Measurements from ENCODE around the gene DNAJC5G. TPM values are rescaled to one million over a fixed set of nuclear protein-coding genes. Genes with fewer than 3 reads are reported as not detected.

The DNAJC5G gene
- total and polyA plus RNA-seq, 11 donors, result 0.11 to 3.3 (median 1.2) TPM

GRCh38 chr2:27291865-27292264 lies 16.6 kb downstream of the DNAJC5G start:
- no peak for TF ChIP-seq POLR2A (IDR thresholded peaks at IDR 0.05)
- TF ChIP-seq, protein P1, sequence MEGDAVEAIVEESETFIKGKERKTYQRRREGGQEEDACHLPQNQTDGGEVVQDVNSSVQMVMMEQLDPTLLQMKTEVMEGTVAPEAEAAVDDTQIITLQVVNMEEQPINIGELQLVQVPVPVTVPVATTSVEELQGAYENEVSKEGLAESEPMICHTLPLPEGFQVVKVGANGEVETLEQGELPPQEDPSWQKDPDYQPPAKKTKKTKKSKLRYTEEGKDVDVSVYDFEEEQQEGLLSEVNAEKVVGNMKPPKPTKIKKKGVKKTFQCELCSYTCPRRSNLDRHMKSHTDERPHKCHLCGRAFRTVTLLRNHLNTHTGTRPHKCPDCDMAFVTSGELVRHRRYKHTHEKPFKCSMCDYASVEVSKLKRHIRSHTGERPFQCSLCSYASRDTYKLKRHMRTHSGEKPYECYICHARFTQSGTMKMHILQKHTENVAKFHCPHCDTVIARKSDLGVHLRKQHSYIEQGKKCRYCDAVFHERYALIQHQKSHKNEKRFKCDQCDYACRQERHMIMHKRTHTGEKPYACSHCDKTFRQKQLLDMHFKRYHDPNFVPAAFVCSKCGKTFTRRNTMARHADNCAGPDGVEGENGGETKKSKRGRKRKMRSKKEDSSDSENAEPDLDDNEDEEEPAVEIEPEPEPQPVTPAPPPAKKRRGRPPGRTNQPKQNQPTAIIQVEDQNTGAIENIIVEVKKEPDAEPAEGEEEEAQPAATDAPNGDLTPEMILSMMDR (IDR thresholded peaks at IDR 0.05), result no peak
- peak overlapping the region in 4 of 12 donors; percentile 24 to 75 (median 32) for H3K27ac ChIP-seq
- 30 to 37% (median 35%) methylated on average over 6 of the region's 6 CpGs for WGBS, 4 donors
- peak in 3 of 4 donors; percentile 45 to 60 (median 58) for ATAC-seq
- peak in 1 of 5 donors; percentile 11 for DNase-seq
- H3K27me3 ChIP-seq, result peaks cover 0 to 3% (median 0%) of the 10 kb centered on the region in 9 donors
- H3K9me3 ChIP-seq, result no peaks in the 10 kb centered on the region
- peaks cover 0 to 5% (median 0%) of the 10 kb centered on the region in 9 donors for H3K36me3 ChIP-seq
- no peak overlapping the region for H3K4me3 ChIP-seq
- peaks cover 7 to 89% (median 20%) of the 10 kb centered on the region in 12 donors for H3K4me1 ChIP-seq
- intact Hi-C loops (cut with DNase I), result no loop called here

GRCh38 chr2:27294928-27295327 lies 19.7 kb downstream of the DNAJC5G start:
- no peak overlapping the region for H3K4me3 ChIP-seq
- H3K27ac ChIP-seq, result no peak overlapping the region
- no peaks in the 10 kb centered on the region for H3K9me3 ChIP-seq
- DNase-seq (no peak), ATAC-seq (no peak)
- H3K27me3 ChIP-seq, result peaks cover 0 to 3% (median 0%) of the 10 kb centered on the region in 9 donors
- H3K36me3 ChIP-seq, result peaks cover 0 to 15% (median 0%) of the 10 kb centered on the region in 9 donors
- 74 to 91% (median 81%) methylated on average over 8 of the region's 8 CpGs for WGBS, 4 donors
- no peak for TF ChIP-seq POLR2A (IDR thresholded peaks at IDR 0.05)
- TF ChIP-seq, protein P1 (IDR thresholded peaks at IDR 0.05), result no peak
- intact Hi-C loops (cut with DNase I), result loop anchor here in 1 of 10 donors (5.0 kb wide), 1 partner anchor 43 kb away; no protein-coding TSS in a partner anchor
- H3K4me1 ChIP-seq, result peaks cover 6 to 77% (median 16%) of the 10 kb centered on the region in 12 donors

GRCh38 chr2:27296481-27296880 lies 21.2 kb downstream of the DNAJC5G start:
- no peaks in the 10 kb centered on the region for H3K9me3 ChIP-seq
- ATAC-seq (no peak), DNase-seq (no peak)
- 36 to 67% (median 42%) methylated on average over 4 of the region's 4 CpGs for WGBS, 4 donors
- H3K4me3 ChIP-seq, result no peak overlapping the region
- no peak overlapping the region for H3K27ac ChIP-seq
- TF ChIP-seq POLR2A (IDR thresholded peaks at IDR 0.05), result no peak
- TF ChIP-seq, protein P1 (IDR thresholded peaks at IDR 0.05), result no peak
- peaks cover 0 to 29% (median 7%) of the 10 kb centered on the region in 9 donors for H3K36me3 ChIP-seq
- intact Hi-C loops (cut with DNase I), result loop anchor here in 1 of 10 donors (5.0 kb wide), 1 partner anchor 44 kb away; no protein-coding TSS in a partner anchor
- peaks cover 0 to 3% (median 0%) of the 10 kb centered on the region in 9 donors for H3K27me3 ChIP-seq
- peaks cover 0 to 67% (median 16%) of the 10 kb centered on the region in 12 donors for H3K4me1 ChIP-seq

DNA sequence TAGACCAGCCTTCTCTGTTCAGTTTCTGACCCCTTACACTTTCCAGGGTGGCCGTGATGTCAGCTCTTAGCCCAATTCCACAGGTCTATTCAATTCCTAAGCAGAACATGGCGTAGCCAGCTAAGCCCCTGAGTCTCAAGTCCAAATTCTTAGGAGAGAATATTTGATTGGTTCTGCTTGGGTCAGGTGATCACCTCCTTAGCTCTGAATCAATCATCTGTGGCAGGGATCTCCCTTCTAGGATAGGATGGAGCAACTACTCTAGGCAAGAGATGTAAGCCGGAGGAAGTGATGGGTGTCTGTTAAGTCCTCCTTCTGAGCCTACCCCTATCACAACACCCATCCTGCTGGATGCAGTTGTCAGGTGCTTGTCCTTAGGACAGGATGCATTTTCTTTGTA lies 22.0 kb downstream of the DNAJC5G start:
- H3K27me3 ChIP-seq, result no peaks in the 10 kb centered on the region
- TF ChIP-seq, protein P1 (IDR thresholded peaks at IDR 0.05), result no peak
- no peak for TF ChIP-seq POLR2A (IDR thresholded peaks at IDR 0.05)
- H3K27ac ChIP-seq, result no peak overlapping the region
- 83 to 90% (median 85%) methylated on average over 3 of the region's 3 CpGs for WGBS, 4 donors
- DNase-seq (peak in 1 of 5 donors; percentile 2), ATAC-seq (no peak)
- H3K4me1 ChIP-seq, result peaks cover 0 to 61% (median 16%) of the 10 kb centered on the region in 12 donors
- intact Hi-C loops (cut with DNase I), result loop anchor here in 1 of 10 donors (5.0 kb wide), 1 partner anchor 45 kb away; no protein-coding TSS in a partner anchor
- no peaks in the 10 kb centered on the region for H3K9me3 ChIP-seq
- H3K4me3 ChIP-seq, result no peak overlapping the region
- H3K36me3 ChIP-seq, result peaks cover 0 to 35% (median 7%) of the 10 kb centered on the region in 9 donors

All from heart left ventricle (tissue), 16 donors.